Loucy (cell line): ENCODE data around the gene CHMP4A.
"Not testable (repeated sequence)": the region's sequence is repeated elsewhere in the genome, so short reads cannot be mapped to it uniquely, and the experiment has no call there.

Experiments
- CTCF ChIP-seq: fragments of 200-600 bp; sonication (generic); conservative IDR thresholded peaks from 2 replicates; pipeline ENCODE4 v1.5.1; 2014; ENCODE audit warnings: mild to moderate bottlenecking, antibody characterized with exemption, low read length
- EZH2phosphoT487 ChIP-seq: fragments of 200-600 bp; IDR thresholded peaks from 2 replicates; pipeline ENCODE4 v1.6.1; 2018; ENCODE audit warnings: antibody characterized with exemption, mild to moderate bottlenecking, moderate library complexity, borderline replicate concordance

GRCh38 chr14:24245350-24245749, 32.1 kb upstream of the CHMP4A start:
- TF ChIP-seq CTCF, EZH2phosphoT487: not testable (repeated sequence)
